Measurements from ENCODE around the gene PRKCH. TPM values are rescaled to one million over a fixed set of nuclear protein-coding genes. Genes with fewer than 3 reads are reported as not detected.

The PRKCH gene
- total RNA-seq, 1 experiment from 2014 or later, result 2.7 TPM

DNA sequence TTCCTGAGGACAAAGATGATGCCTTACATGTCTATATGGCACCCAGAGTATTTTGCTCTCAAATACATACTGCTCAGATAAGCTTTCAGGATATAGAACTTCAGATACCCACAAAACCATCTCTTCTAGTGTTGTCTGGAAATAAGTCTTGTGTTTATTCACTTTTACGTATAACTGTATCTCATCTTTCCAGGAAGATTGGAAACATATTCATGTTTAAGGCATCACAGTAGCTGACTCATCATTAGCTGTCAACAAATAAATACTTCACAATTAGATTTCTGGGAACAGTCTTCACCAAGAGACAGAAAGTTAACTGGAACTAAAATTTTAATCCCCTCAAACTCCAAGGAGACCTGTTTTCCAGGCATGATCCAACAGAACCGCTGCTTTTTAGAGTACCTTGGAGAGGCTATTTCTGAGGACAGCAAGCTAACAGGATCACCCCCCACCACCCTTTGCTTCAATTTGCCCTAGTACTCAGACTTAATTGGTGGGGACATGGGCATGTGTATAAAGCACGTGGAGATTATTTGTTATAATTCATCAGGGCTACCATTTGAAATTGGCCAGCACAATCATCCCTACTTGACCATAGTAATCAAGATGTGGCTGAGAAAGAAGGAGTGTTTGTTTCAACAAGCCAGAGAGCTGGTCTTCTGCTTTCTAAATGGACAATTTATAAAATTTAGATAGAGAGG is 244.6 kb downstream of the PRKCH start:
- no TSS peak for BruUV-seq (replicated peaks)

DNA sequence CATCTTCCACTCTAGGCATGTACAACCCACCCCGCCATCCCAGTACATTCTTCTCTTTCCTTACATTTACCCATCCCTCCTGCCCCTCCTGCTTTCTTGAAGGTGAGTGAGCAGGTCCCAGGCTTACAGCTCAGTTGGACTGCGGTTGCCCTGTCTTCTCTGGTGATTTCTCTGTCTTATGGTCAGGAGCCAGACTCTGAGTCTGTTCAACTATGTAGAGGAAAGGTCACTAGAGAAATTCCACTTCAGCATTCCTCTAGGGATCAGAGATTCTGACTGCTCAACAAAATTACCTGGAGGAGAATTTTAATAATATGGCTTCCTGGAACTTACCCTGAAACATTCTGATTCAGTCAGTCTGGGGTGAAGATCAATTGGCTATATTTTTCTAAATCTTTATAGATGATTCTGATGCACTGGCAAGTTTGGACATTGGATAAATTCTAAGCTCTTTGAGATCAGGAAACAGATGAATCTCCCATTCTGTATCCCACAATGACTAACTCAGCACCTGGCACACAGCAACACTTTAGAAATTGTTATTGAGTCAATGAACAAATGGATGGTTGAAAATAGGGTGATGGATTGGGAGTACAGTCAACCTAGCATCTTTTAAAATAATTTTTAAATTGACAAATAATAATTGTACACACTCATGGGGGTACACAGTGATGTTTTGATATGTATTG is 245.3 kb downstream of the PRKCH start:
- TF ChIP-seq SIN3A (IDR thresholded peaks at IDR 0.05; ENCODE audit: borderline replicate concordance, insufficient read depth, low read depth, low read length), result no peak
- TF ChIP-seq, protein P1, sequence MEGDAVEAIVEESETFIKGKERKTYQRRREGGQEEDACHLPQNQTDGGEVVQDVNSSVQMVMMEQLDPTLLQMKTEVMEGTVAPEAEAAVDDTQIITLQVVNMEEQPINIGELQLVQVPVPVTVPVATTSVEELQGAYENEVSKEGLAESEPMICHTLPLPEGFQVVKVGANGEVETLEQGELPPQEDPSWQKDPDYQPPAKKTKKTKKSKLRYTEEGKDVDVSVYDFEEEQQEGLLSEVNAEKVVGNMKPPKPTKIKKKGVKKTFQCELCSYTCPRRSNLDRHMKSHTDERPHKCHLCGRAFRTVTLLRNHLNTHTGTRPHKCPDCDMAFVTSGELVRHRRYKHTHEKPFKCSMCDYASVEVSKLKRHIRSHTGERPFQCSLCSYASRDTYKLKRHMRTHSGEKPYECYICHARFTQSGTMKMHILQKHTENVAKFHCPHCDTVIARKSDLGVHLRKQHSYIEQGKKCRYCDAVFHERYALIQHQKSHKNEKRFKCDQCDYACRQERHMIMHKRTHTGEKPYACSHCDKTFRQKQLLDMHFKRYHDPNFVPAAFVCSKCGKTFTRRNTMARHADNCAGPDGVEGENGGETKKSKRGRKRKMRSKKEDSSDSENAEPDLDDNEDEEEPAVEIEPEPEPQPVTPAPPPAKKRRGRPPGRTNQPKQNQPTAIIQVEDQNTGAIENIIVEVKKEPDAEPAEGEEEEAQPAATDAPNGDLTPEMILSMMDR (IDR thresholded peaks at IDR 0.05), result no peak
- TF ChIP-seq, protein P2, sequence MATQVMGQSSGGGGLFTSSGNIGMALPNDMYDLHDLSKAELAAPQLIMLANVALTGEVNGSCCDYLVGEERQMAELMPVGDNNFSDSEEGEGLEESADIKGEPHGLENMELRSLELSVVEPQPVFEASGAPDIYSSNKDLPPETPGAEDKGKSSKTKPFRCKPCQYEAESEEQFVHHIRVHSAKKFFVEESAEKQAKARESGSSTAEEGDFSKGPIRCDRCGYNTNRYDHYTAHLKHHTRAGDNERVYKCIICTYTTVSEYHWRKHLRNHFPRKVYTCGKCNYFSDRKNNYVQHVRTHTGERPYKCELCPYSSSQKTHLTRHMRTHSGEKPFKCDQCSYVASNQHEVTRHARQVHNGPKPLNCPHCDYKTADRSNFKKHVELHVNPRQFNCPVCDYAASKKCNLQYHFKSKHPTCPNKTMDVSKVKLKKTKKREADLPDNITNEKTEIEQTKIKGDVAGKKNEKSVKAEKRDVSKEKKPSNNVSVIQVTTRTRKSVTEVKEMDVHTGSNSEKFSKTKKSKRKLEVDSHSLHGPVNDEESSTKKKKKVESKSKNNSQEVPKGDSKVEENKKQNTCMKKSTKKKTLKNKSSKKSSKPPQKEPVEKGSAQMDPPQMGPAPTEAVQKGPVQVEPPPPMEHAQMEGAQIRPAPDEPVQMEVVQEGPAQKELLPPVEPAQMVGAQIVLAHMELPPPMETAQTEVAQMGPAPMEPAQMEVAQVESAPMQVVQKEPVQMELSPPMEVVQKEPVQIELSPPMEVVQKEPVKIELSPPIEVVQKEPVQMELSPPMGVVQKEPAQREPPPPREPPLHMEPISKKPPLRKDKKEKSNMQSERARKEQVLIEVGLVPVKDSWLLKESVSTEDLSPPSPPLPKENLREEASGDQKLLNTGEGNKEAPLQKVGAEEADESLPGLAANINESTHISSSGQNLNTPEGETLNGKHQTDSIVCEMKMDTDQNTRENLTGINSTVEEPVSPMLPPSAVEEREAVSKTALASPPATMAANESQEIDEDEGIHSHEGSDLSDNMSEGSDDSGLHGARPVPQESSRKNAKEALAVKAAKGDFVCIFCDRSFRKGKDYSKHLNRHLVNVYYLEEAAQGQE (IDR thresholded peaks at IDR 0.05; ENCODE audit: insufficient read depth in 1 of 2, low read depth in 2 of 2, low read length in 1 of 2), result no peak
- no peak overlapping the region for H3K4me3 ChIP-seq (ENCODE audit: low read depth in 2 of 2, low read length in 2 of 2)
- intact Hi-C loops (cut with micrococcal nuclease; ENCODE audit: unreplicated experiment) (no loop called here), in situ Hi-C loops (cut with HindIII; ENCODE audit: low pct_unique_long_range_greater_than_20kb, low sequenced_read_pairs) (no loop called here)
- H3K27me3 ChIP-seq (ENCODE audit: control insufficient read depth, insufficient read depth, low read length), result no peaks in the 10 kb centered on the region
- H3K4me1 ChIP-seq (ENCODE audit: control insufficient read depth, insufficient read depth, low read length), result peaks cover 15% of the 10 kb centered on the region
- no peaks in the 10 kb centered on the region for H3K9me3 ChIP-seq (ENCODE audit: control insufficient read depth, insufficient read depth, low read depth, low read length)
- no peaks in the 10 kb centered on the region for H3K36me3 ChIP-seq (ENCODE audit: control insufficient read depth, insufficient read depth, low read length)
- no peak overlapping the region for H3K27ac ChIP-seq (ENCODE audit: low read length)
- POLR2A ChIA-PET, result no interaction called here
- ATAC-seq (no peak), DNase-seq (ENCODE audit: low read depth, low spot score) (no peak)
- BruUV-seq (replicated peaks), result no TSS peak
- CTCF ChIA-PET, result no interaction called here

More for the DNA sequence above, 244.6 kb downstream of the PRKCH start:
- Histone ChIP-seq H3K4me1 (ENCODE audit: control insufficient read depth, insufficient read depth, low read length) (peaks cover 20% of the 10 kb centered on the region), H3K27ac (ENCODE audit: low read length) (no peak overlapping the region), H3K27me3 (ENCODE audit: control insufficient read depth, insufficient read depth, low read length) (no peaks in the 10 kb centered on the region), H3K9me3 (ENCODE audit: control insufficient read depth, insufficient read depth, low read depth, low read length) (no peaks in the 10 kb centered on the region), H3K4me3 (ENCODE audit: low read depth in 2 of 2, low read length in 2 of 2) (no peak overlapping the region), H3K36me3 (ENCODE audit: control insufficient read depth, insufficient read depth, low read length) (no peaks in the 10 kb centered on the region)
- ChIA-PET CTCF (no interaction called here), POLR2A (no interaction called here)
- in situ Hi-C loops (cut with HindIII; ENCODE audit: low pct_unique_long_range_greater_than_20kb, low sequenced_read_pairs) (no loop called here), intact Hi-C loops (cut with micrococcal nuclease; ENCODE audit: unreplicated experiment) (no loop called here)
- no peak for ATAC-seq
- TF ChIP-seq TCF7L2 (IDR thresholded peaks at IDR 0.05; ENCODE audit: low read depth, low read length), result no peak
- TF ChIP-seq, protein P1 (IDR thresholded peaks at IDR 0.05), result no peak
- TF ChIP-seq, protein P2 (IDR thresholded peaks at IDR 0.05; ENCODE audit: insufficient read depth in 1 of 2, low read depth in 2 of 2, low read length in 1 of 2), result no peak
- TF ChIP-seq POLR2AphosphoS5 (IDR thresholded peaks at IDR 0.05; ENCODE audit: low read depth, low read length), result no peak
- DNase-seq (ENCODE audit: low read depth, low spot score), result no peak

Data from Panc1 (cell line).